HepG2 (cell line): ENCODE data around the gene ATP6V0D1. TPM values are rescaled to one million over a fixed set of nuclear protein-coding genes. Genes with fewer than 3 reads are reported as not detected.

Experiments used
- ARNT ChIP-seq: fragments of 450-650 bp; IDR thresholded peaks from 2 replicates; pipeline ENCODE4 v1.6.1; 2017
- FOXO4 ChIP-seq: sonication (generic); formaldehyde crosslinking; conservative IDR thresholded peaks from 2 replicates; pipeline ENCODE4 v1.8.1; 2023; ENCODE audit warnings: missing genetic modification reagents
- HINFP ChIP-seq: sonication (generic); formaldehyde crosslinking; IDR thresholded peaks from 2 replicates; pipeline ENCODE4 v1.4.0; 2020; ENCODE audit warnings: low read depth, mild to moderate bottlenecking, missing genetic modification reagents
- MED8 ChIP-seq: sonication (generic); formaldehyde crosslinking; IDR thresholded peaks from 2 replicates; pipeline ENCODE4 v1.8.1; 2023; ENCODE audit warnings: mild to moderate bottlenecking, missing genetic modification reagents; ENCODE audit not compliant: insufficient replicate concordance
- NCOA5 ChIP-seq: sonication (generic); formaldehyde crosslinking; IDR thresholded peaks from 2 replicates; pipeline ENCODE4 v1.4.0; 2020; ENCODE audit warnings: missing genetic modification reagents
- NRL ChIP-seq: sonication (generic); formaldehyde crosslinking; IDR thresholded peaks from 2 replicates; pipeline ENCODE4 v1.5.0; 2020; ENCODE audit warnings: missing genetic modification reagents, mild to moderate bottlenecking, moderate library complexity, borderline replicate concordance
- PAXIP1 ChIP-seq: sonication (generic); formaldehyde crosslinking; conservative IDR thresholded peaks from 2 replicates; pipeline ENCODE4 v1.4.0; 2020; ENCODE audit warnings: mild to moderate bottlenecking, missing genetic modification reagents, moderate library complexity
- POGZ ChIP-seq: sonication (generic); formaldehyde crosslinking; IDR thresholded peaks from 2 replicates; pipeline ENCODE4 v1.4.0; 2020; ENCODE audit warnings: mild to moderate bottlenecking, missing genetic modification reagents
- SIN3B ChIP-seq: fragments of 150-350 bp; IDR thresholded peaks from 2 replicates; pipeline ENCODE4 v1.6.1; 2014; ENCODE audit warnings: low read length
- SMC3 ChIP-seq: IDR thresholded peaks from 2 replicates; pipeline ENCODE4 v1.6.1; 2011; ENCODE audit warnings: low read length, improper control_type of control experiment
- TGIF2 ChIP-seq: IDR thresholded peaks from 2 replicates; pipeline ENCODE4 v1.6.1; 2016; ENCODE audit warnings: control low read depth, missing compliant biosample characterization
- UBTF ChIP-seq: sonication (generic); formaldehyde crosslinking; IDR thresholded peaks from 2 replicates; pipeline ENCODE4 v1.4.0; 2020; ENCODE audit warnings: mild to moderate bottlenecking, missing genetic modification reagents
- ZBTB34 ChIP-seq: sonication (generic); formaldehyde crosslinking; IDR thresholded peaks from 2 replicates; pipeline ENCODE4 v1.8.0; 2022; ENCODE audit warnings: mild to moderate bottlenecking, missing genetic modification reagents
- ZFP82 ChIP-seq: sonication (generic); formaldehyde crosslinking; IDR thresholded peaks from 2 replicates; pipeline ENCODE4 v1.5.1; 2020; ENCODE audit warnings: mild to moderate bottlenecking, missing genetic modification reagents, borderline replicate concordance
- ZMYM2 ChIP-seq: sonication (generic); formaldehyde crosslinking; IDR thresholded peaks from 2 replicates; pipeline ENCODE4 v1.8.0; 2022; ENCODE audit warnings: mild to moderate bottlenecking, missing genetic modification reagents
- ZNF224 ChIP-seq: sonication (generic); formaldehyde crosslinking; IDR thresholded peaks from 2 replicates; pipeline ENCODE4 v1.5.0; 2020; ENCODE audit warnings: mild to moderate bottlenecking, missing genetic modification reagents
- ZNF232 ChIP-seq: sonication (generic); formaldehyde crosslinking; IDR thresholded peaks from 2 replicates; pipeline ENCODE4 v1.4.0; 2020; ENCODE audit warnings: missing genetic modification reagents, borderline replicate concordance
- ZNF674 ChIP-seq: sonication (generic); formaldehyde crosslinking; IDR thresholded peaks from 2 replicates; pipeline ENCODE4 v1.5.0; 2020; ENCODE audit warnings: low read depth, mild to moderate bottlenecking, missing genetic modification reagents
- ZNF75D ChIP-seq: sonication (generic); formaldehyde crosslinking; IDR thresholded peaks from 2 replicates; pipeline ENCODE4 v1.8.1; 2023; ENCODE audit warnings: missing genetic modification reagents, mild to moderate bottlenecking, borderline replicate concordance
- ZSCAN12 ChIP-seq: sonication (generic); formaldehyde crosslinking; IDR thresholded peaks from 2 replicates; pipeline ENCODE4 v1.9.0; 2021; ENCODE audit warnings: mild to moderate bottlenecking, missing genetic modification reagents
- polyA plus RNA-seq, 8 experiments: library from polyadenylated mRNA; depleted of rRNA in 3 of 8; stranded (reverse) in 7 of 8; unstranded in 1 of 8; fragments of >200 nt; fragmentation: Illumina TruSeq in 4 of 8; extraction: Trizol in 4 of 8; gene quantifications; 2 replicates each; pipeline versions ENCODE4 v1.2.1 to v1.2.3, GENCODE V29; 2011 to 2016; ENCODE audit warnings: low read depth in 4 of 8, missing spikeins in 1 of 8, mixed read lengths in 1 of 8; ENCODE audit not compliant: insufficient read depth in 1 of 8
- total RNA-seq, 5 experiments: library from RNA; depleted of rRNA; stranded (reverse); fragments of >200 nt; fragmentation: Illumina TruSeq; extraction: Trizol; gene quantifications; 2 replicates each; pipeline ENCODE4 v1.2.3, GENCODE V29; 2016; ENCODE audit warnings: low read depth in 1 of 5

The ATP6V0D1 gene
- total and polyA plus RNA-seq, 2 of the 13 experiments (the other 11 are each of a cell fraction or from before 2014, with no cell fraction given), result 51.1 to 61.3 TPM

- peak; percentile 47 for TF ChIP-seq PAXIP1
- no peak for TF ChIP-seq ZNF674 (CRISPR knock-in tag)
- peak; percentile 59 for TF ChIP-seq SIN3B
- no peak for TF ChIP-seq ZSCAN12 (CRISPR knock-in tag)
- 0 out of 2 replicates have a peak, but pooled peaks have one; percentile 18 for TF ChIP-seq POGZ
- TF ChIP-seq ZNF75D (CRISPR knock-in tag), result no peak
- TF ChIP-seq FOXO4 (CRISPR knock-in tag), result no peak
- TF ChIP-seq ZNF224 (CRISPR knock-in tag), result no peak
- TF ChIP-seq ARNT, result no peak
- no peak; the same call in 1 of the 2 replicates for TF ChIP-seq ZFP82 (CRISPR knock-in tag)
- TF ChIP-seq HINFP (CRISPR knock-in tag), result no peak; the same call in 1 of the 2 replicates
- no peak for TF ChIP-seq NRL (CRISPR knock-in tag)
- TF ChIP-seq UBTF, result peak; percentile 76
- TF ChIP-seq NCOA5 (CRISPR knock-in tag), result no peak
- TF ChIP-seq ZBTB34, result no peak
- TF ChIP-seq MED8 (CRISPR knock-in tag), result no peak
- 0 out of 2 replicates have a peak, but pooled peaks have one; percentile 51 for TF ChIP-seq TGIF2
- TF ChIP-seq SMC3, result peak; percentile 88
- TF ChIP-seq ZMYM2 (CRISPR knock-in tag), result no peak
- 0 out of 2 replicates have a peak, but pooled peaks have one; percentile 48 for TF ChIP-seq ZNF232 (CRISPR knock-in tag)
Measured at GRCh38 chr16:67521095-67521804, 40.3 kb upstream of the ATP6V0D1 start (continued).
